CD14-positive monocyte (primary cell): ENCODE measurements around the gene RFPL4A. TPM values are rescaled to one million over a fixed set of nuclear protein-coding genes. Genes with fewer than 3 reads are reported as not detected.

Experiments
- DNase-seq, 3 donors: peaks; one replicate each; pipeline ENCODE4 v3.0.0-alpha.2; 2011 to 2022
- H2AFZ ChIP-seq: 2 replicates; pipeline ENCODE4 v1.6.0; 2012; ENCODE audit warnings: mild to moderate bottlenecking, low read depth, low read length, inconsistent platforms; ENCODE audit not compliant: insufficient read depth, poor library complexity, severe bottlenecking
- H3K27ac ChIP-seq, 2 donors: 1 replicate in 1 of 2; 2 replicates in 1 of 2; pipeline ENCODE4 v1.5.1; 2012 to 2013; ENCODE audit warnings: low read length in 2 of 2, control low read depth in 1 of 2, inconsistent platforms in 1 of 2, low read depth in 1 of 2, mild to moderate bottlenecking in 1 of 2
- H3K27me3 ChIP-seq, 2 donors: one replicate each; pipeline versions ENCODE4 v1.6.0 to v1.6.1; 2011 to 2013; ENCODE audit warnings: low read length in 2 of 2; ENCODE audit not compliant: control insufficient read depth in 2 of 2, insufficient read depth in 2 of 2
- H3K36me3 ChIP-seq, 2 donors: replicated peaks in 1 of 2; 1 replicate in 1 of 2; 2 replicates in 1 of 2; pipeline versions ENCODE4 v1.5.1 to v1.6.1; 2012 to 2013; ENCODE audit warnings: low read length in 2 of 2, control low read depth in 1 of 2, inconsistent platforms in 1 of 2, mild to moderate bottlenecking in 1 of 2; ENCODE audit not compliant: insufficient read depth in 2 of 2, control insufficient read depth in 1 of 2
- H3K4me1 ChIP-seq, 2 donors: 1 replicate in 1 of 2; 2 replicates in 1 of 2; pipeline versions ENCODE4 v1.5.1 to v1.6.1; 2012 to 2013; ENCODE audit warnings: low read length in 2 of 2, control low read depth in 1 of 2, inconsistent platforms in 1 of 2, mild to moderate bottlenecking in 1 of 2, moderate library complexity in 1 of 2; ENCODE audit not compliant: insufficient read depth in 2 of 2, control insufficient read depth in 1 of 2
- H3K4me2 ChIP-seq: replicated peaks from 2 replicates; pipeline ENCODE3; 2012; ENCODE audit warnings: low read length, moderate library complexity, mild to moderate bottlenecking; ENCODE audit not compliant: poor library complexity, severe bottlenecking; ENCODE audit errors: extremely low read depth
- H3K4me3 ChIP-seq, 3 experiments: fragments of 200-600 bp in 1 of 3; sonication (generic) in 1 of 3; replicated peaks in 1 of 3; 1 replicate in 2 of 3; 2 replicates in 1 of 3; pipeline ENCODE4 v1.5.1; 2011 to 2013; ENCODE audit warnings: low read length in 3 of 3, mild to moderate bottlenecking in 3 of 3, control low read depth in 2 of 3, low read depth in 2 of 3, inconsistent platforms in 1 of 3, moderate library complexity in 1 of 3
- H3K79me2 ChIP-seq: 2 replicates; pipeline ENCODE4 v1.6.0; 2012; ENCODE audit warnings: mild to moderate bottlenecking, control low read depth, inconsistent platforms, low read length, moderate library complexity; ENCODE audit not compliant: insufficient read depth
- H3K9ac ChIP-seq: 2 replicates; pipeline ENCODE4 v1.6.0; 2017; ENCODE audit warnings: low read length, mild to moderate bottlenecking; ENCODE audit not compliant: insufficient read depth, poor library complexity, severe bottlenecking
- H3K9me3 ChIP-seq, 2 donors: replicated peaks in 1 of 2; 1 replicate in 1 of 2; 2 replicates in 1 of 2; pipeline versions ENCODE4 v1.5.1 to v1.6.1; 2012 to 2013; ENCODE audit warnings: low read length in 2 of 2, control low read depth in 1 of 2; ENCODE audit not compliant: control insufficient read depth in 1 of 2, insufficient read depth in 1 of 2
- H4K20me1 ChIP-seq: 2 replicates; pipeline ENCODE4 v1.6.0; 2012; ENCODE audit warnings: mild to moderate bottlenecking, low read length, control low read depth, moderate library complexity; ENCODE audit not compliant: insufficient read depth
- H3K27ac Mint-ChIP-seq, 7 donors: one replicate each; pipeline ENCODE4 v1.8.0; 2020; ENCODE audit warnings: mild to moderate bottlenecking in 7 of 7, mixed read lengths in 7 of 7, moderate library complexity in 6 of 7, inconsistent platforms in 2 of 7
- H3K27me3 Mint-ChIP-seq, 3 donors: one replicate each; pipeline ENCODE4 v1.8.0; 2021 to 2022; ENCODE audit warnings: low read depth in 3 of 3, mild to moderate bottlenecking in 3 of 3, mixed read lengths in 3 of 3, moderate library complexity in 3 of 3, inconsistent platforms in 1 of 3
- H3K36me3 Mint-ChIP-seq, 2 donors: one replicate each; pipeline ENCODE4 v1.8.0; 2020; ENCODE audit warnings: mixed read lengths in 2 of 2, inconsistent platforms in 1 of 2, mild to moderate bottlenecking in 1 of 2
- H3K4me1 Mint-ChIP-seq: one replicate; pipeline ENCODE4 v1.8.0; 2020; ENCODE audit warnings: mild to moderate bottlenecking, mixed read lengths
- H3K4me3 Mint-ChIP-seq, 2 donors: one replicate each; pipeline ENCODE4 v1.8.0; 2020; ENCODE audit warnings: mild to moderate bottlenecking in 2 of 2, mixed read lengths in 2 of 2, moderate library complexity in 1 of 2
- H3K9me3 Mint-ChIP-seq, 7 donors: one replicate each; pipeline ENCODE4 v1.8.0; 2020 to 2022; ENCODE audit warnings: mixed read lengths in 7 of 7, mild to moderate bottlenecking in 6 of 7, moderate library complexity in 6 of 7, inconsistent platforms in 2 of 7
- CTCF ChIP-seq: fragments of 200-600 bp; IDR thresholded peaks from one replicate; pipeline ENCODE4 v1.8.0; 2022; ENCODE audit warnings: antibody characterized with exemption, mild to moderate bottlenecking
- WGBS: methylation state at CpG from one replicate; pipeline ENCODE4 v1.1.5; 2013; ENCODE audit warnings: missing lambda C conversion rate; ENCODE audit not compliant: insufficient coverage; 5-methylcytosine and 5-hydroxymethylcytosine counted together
- intact Hi-C, 2 donors: fragments of 100-400 bp; cut with micrococcal nuclease; formaldehyde crosslinking; loops; one replicate each; pipeline versions ENCODE4 v1.15.0 to v1.15.1; 2023
- polyA plus RNA-seq, 3 donors: library from polyadenylated mRNA; depleted of rRNA in 1 of 3; unstranded in 2 of 3; stranded (reverse) in 1 of 3; fragments of 300-500 nt in 2 of 3; fragments of >200 nt in 1 of 3; fragmentation: Illumina TruSeq in 2 of 3; gene quantifications; 1 replicate in 2 of 3; 2 replicates in 1 of 3; pipeline ENCODE4 v1.2.3, GENCODE V29; 2012 to 2021

The RFPL4A gene
- polyA plus RNA-seq, 3 donors: 0.33 to 8.4 (median 7.9) TPM

GRCh38 chr19:55801416-55801815, 42.5 kb downstream of the RFPL4A start:
- intact Hi-C loops: no loop called here
- Histone ChIP-seq H3K27me3 (no peaks in the 10 kb centered on the region), H2AFZ (no peak overlapping the region), H3K9me3 (peaks cover 4 to 8% of the 10 kb centered on the region in 2 donors), H4K20me1 (no peaks in the 10 kb centered on the region), H3K79me2 (no peaks in the 10 kb centered on the region), H3K9ac (no peak overlapping the region), H3K27ac (no peak overlapping the region), H3K4me1 (no peaks in the 10 kb centered on the region), H3K4me2 (no peak overlapping the region), H3K36me3 (no peaks in the 10 kb centered on the region), H3K4me3 (no peak overlapping the region)
- WGBS: 86% methylated on average over 3 of the region's 7 CpGs
- Mint-ChIP-seq H3K27me3 (peaks cover 0 to 3% (median 2%) of the 10 kb centered on the region in 3 donors), H3K4me3 (no peak overlapping the region), H3K27ac (no peak overlapping the region), H3K9me3 (peaks cover 6 to 33% (median 17%) of the 10 kb centered on the region in 7 donors), H3K36me3 (no peaks in the 10 kb centered on the region), H3K4me1 (no peaks in the 10 kb centered on the region)
- DNase-seq: no peak
- no peak for TF ChIP-seq CTCF

GRCh38 chr19:55802281-55802680, 43.4 kb downstream of the RFPL4A start:
- Histone ChIP-seq H3K27me3 (no peaks in the 10 kb centered on the region), H3K79me2 (no peaks in the 10 kb centered on the region), H3K4me1 (no peaks in the 10 kb centered on the region), H3K4me2 (no peak overlapping the region), H3K9me3 (peaks cover 9 to 12% of the 10 kb centered on the region in 2 donors), H3K4me3 (no peak overlapping the region), H3K27ac (no peak overlapping the region), H4K20me1 (no peaks in the 10 kb centered on the region), H3K9ac (no peak overlapping the region), H2AFZ (no peak overlapping the region), H3K36me3 (no peaks in the 10 kb centered on the region)
- Mint-ChIP-seq H3K4me3 (no peak overlapping the region), H3K4me1 (no peaks in the 10 kb centered on the region), H3K27ac (no peak overlapping the region), H3K36me3 (no peaks in the 10 kb centered on the region), H3K27me3 (peaks cover 0 to 3% (median 2%) of the 10 kb centered on the region in 3 donors), H3K9me3 (peaks cover 7 to 38% (median 18%) of the 10 kb centered on the region in 7 donors)
- no peak for TF ChIP-seq CTCF
- intact Hi-C loops: no loop called here
- no peak for DNase-seq
- no CpG with 5 or more reads among the region's 2 CpGs for WGBS
